GM20431 (cell line): Measurements from ENCODE around the gene MBNL1.

Experiments used
- in situ Hi-C: fragments of 300-500 bp; cut with MseI, MboI; formaldehyde crosslinking; loops from one replicate; pipeline ENCODE4 v1.15.0; 2020; ENCODE audit warnings: low sequenced_read_pairs; ENCODE audit not compliant: unreplicated experiment

Gene MBNL1

GRCh38 chr3:152314677-152315353 lies 46.1 kb downstream of the MBNL1 start:
- in situ Hi-C loops: no loop called here

DNA sequence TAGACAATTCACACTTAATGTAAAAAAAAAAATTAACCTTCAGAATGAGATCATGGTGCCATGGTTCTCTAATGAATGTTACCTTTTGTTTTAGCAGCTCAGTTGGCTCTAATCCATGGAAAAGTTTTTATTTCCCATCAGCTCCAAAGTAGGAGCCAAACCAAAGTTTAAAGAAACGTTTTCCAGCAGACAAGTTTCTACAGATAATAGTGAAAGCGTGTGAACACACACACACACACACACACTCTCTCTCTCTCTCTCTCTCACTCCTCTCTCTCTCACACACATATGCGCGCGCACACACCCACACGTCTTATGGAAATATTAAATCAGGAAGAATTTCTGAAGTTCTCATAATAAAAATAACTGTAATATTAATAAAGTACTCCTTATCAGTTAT lies 46.9 kb downstream of the MBNL1 start:
- in situ Hi-C loops: no loop called here

- in situ Hi-C loops: no loop called here
These were observed 47.6 kb downstream of the MBNL1 start for GRCh38 chr3:152316318-152316717.

DNA sequence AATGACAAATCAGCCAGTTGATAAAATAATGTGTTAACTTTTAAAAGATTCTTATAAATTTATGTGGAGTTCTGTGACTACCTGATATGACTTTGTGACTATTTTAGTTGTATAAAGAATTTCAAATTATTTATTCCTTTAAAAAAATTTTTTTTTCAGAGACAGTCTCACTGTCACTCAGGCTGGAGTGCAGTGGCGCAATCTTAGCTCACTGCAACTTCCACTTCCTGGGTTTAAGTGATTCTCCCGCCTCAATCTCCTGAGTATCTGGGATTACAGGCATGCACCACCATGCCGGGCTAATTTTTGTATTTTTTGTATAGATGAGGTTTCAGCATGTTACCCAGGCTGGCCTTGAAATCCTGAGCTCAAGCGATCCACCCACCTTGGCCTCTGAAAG lies 48.5 kb downstream of the MBNL1 start:
- in situ Hi-C loops: no loop called here

DNA sequence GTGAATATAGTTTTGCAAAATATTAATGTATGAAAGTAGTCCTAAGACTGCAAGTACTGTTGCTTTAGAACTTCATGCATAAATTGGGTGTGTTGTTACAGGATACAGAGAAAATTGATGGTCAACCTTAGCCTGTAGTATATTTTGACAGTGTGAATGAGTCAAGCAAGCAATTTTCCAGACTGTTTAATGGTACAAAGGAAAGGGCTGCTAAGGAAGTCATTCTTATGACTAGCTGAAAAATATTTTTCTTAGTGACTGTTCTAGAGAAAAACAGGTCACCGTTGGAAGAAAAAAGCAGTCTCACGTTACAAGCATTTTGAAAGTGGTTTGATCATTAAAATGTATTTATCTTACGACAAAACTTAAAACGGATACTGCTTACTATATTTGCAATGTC lies 49.2 kb downstream of the MBNL1 start:
- in situ Hi-C loops: no loop called here

DNA sequence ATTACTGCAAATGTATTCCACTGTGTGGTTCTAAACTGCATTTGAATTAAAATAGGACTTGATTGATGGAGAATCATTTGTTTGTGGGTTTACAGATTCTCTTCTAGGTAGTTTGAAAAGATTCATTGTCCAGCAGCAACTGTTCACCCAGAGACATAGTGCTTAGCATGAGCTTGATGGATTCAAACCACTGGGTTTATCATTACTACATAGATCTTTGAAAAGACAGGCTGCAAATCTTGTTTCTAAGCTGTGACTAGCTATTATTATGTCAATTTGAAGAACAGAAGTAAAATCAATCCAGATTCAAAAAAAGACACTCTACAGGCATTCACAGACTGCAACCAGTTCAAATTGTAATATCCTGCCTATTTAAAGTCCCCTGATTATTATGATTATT lies 49.8 kb downstream of the MBNL1 start:
- in situ Hi-C loops: no loop called here

- in situ Hi-C loops: no loop called here
These were observed 50.5 kb downstream of the MBNL1 start for GRCh38 chr3:152319256-152319655.

- in situ Hi-C loops: no loop called here
These were observed 51.3 kb downstream of the MBNL1 start for GRCh38 chr3:152319831-152320617.

GRCh38 chr3:152321200-152321954 lies 52.6 kb downstream of the MBNL1 start:
- in situ Hi-C loops: no loop called here

GRCh38 chr3:152321955-152322377 lies 53.2 kb downstream of the MBNL1 start:
- in situ Hi-C loops: no loop called here

DNA sequence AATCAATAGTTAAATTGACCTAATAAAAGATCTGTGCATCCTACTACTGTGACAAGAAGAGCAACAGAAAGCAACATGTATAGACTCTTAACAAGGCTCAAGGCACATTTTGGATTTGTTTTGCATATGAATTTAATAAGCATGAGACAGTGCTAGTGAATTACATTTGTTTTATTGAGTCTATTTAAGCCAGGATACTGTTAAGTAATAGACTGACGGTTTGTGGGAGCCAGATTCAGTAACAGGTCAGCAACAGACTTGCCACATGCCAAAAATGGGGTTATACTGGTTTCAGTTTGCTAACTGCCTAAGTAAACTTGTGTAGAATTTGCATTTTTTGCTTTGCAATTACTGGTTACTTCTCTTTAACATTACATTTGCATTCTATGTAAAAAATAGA lies 54.0 kb downstream of the MBNL1 start:
- in situ Hi-C loops: no loop called here

DNA sequence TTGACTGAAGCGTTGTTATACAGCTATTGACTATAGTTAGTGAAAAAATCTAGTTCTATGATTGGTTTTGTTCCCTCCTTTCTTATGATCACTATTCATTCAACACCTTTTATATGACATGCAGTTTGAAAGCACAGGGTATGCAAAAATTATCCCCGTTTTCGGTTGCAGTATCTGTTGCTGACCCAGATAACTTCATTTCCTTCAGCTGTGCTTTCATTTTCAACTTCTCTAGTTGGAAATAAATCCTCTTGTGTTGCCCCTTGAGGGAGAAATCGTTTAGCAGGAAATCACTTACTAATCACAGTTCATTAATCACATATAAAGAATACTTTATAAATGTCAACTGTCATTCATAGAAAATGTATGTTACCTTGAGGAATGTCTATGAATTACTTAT lies 55.1 kb downstream of the MBNL1 start:
- in situ Hi-C loops: no loop called here

GRCh38 chr3:152325136-152325535 lies 56.4 kb downstream of the MBNL1 start:
- in situ Hi-C loops: no loop called here

GRCh38 chr3:152327203-152327602 lies 58.5 kb downstream of the MBNL1 start:
- in situ Hi-C loops: no loop called here

DNA sequence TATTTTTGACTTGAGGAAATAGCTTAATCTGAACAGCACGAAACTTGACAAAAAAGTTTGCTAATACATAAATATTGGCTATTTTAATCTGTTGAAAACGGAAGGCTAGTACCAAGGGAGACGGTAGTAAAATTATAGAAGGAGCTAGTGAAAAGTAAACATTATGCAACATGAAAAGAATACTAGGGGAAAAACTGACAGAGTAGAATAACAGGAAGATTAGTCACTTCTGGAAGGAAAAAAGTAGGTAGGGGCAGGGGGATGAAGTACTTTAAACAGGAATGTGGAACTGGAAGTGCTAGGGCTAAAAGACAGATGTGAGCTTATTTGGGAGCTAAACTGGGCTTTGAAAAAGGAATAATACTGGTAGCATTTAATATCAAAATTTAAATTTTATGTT lies 60.1 kb downstream of the MBNL1 start:
- in situ Hi-C loops: no loop called here

DNA sequence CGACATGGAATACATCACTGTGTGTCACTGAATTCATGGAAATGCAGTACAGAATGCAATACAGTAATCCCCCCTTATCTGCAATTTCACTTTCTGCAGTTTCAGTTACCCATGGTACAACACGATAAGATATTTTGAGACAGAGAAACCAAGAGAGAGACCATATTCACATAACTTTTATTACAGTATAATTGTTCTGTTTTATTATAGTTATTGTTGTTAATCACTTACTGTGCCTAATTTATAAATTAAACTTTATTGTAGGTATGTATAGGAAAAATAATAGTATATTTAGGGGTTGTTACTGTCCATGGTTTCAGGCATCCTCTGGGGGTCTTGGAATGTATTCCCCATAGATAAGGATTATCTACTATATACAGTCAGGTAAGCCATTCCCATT lies 61.8 kb downstream of the MBNL1 start:
- in situ Hi-C loops: no loop called here

DNA sequence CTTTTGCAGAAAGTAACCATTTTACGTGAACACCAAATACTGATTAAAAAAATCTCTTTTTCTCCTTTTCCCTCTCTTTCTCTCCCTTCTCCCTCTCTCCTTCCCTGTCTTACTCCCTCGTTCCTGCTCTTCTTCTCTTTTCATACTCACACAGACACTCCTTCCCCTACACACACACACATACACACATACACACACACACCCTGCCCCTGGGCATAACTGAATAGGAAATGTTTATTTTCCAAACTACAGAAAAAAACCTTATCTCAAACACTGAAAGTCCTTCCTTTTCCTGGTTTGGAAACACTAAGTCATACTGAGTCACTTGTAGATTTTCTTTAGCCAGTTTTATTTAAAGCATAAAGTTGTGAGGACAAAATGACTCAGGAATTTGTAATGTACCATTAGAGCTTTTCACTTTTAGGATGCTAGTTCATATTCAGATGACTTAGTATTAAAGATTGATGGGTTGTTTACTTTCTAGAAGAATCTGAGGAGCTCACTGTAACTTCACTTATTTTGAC lies 62.4 kb downstream of the MBNL1 start:
- in situ Hi-C loops: no loop called here

DNA sequence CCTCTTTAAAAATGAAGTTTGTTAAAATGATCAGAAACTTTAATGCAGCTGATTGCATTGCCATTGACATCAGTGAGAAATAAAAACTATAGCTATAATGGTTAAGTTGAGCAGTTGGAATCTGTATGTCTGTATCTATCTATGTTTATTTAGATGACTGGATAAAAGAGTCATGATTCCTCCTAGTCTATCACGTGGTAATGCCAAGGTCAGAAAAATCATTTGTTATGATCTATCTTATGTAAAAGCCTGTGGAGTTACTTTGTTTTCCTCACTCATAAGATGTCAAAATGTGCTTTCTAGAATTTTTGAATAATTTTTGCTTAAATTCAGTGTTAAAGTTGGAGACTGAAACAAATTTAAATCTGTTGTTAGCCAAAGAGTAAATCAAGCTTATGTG lies 63.3 kb downstream of the MBNL1 start:
- in situ Hi-C loops: no loop called here

DNA sequence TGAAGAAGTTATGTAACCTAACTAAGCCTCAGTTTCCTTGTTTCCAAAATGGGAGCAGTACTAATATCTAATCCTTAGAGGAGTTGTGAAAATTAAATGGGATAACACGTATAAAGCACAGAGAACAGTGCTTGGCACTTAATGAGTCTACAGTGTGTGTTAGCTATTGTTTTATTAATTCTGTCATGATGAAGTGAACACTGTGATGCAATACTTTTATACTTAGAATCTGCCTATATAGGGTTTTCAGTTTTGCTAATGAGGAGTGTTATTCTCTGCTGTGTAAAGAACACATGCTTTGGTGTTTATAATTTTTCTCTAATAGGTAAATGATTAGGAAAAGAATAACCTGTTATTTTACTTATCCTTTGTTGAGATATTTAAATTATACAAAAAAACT lies 65.2 kb downstream of the MBNL1 start:
- in situ Hi-C loops: no loop called here

DNA sequence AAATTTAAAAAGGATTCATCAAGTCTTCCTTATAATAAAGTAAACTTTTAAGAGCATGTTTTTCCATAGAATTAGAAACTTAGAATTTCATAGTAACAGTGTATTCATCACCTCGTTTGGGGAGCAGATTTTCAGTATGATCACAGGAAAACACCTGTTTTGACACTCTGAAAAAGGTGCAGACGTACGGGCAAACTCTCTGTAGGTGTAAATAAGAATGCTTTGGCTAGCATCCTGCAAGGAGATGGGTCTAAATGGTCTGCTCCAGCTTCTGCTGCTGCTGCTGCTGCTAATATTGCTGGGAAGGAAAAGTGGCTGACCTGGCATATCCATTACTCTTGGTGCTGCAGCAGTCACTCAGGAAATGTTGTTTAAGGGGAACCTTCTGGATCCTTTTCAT lies 66.0 kb downstream of the MBNL1 start:
- in situ Hi-C loops: no loop called here

- in situ Hi-C loops: no loop called here
These were observed 66.5 kb downstream of the MBNL1 start for GRCh38 chr3:152335273-152335672.
